Transverse colon (tissue), 4 donors: ENCODE results near the gene CAPZA2. TPM values are rescaled to one million over a fixed set of nuclear protein-coding genes. Genes with fewer than 3 reads are reported as not detected.

Experiments used
- DNase-seq: peaks from one replicate; pipeline ENCODE4 v3.0.0-alpha.2; 2019
- H3K27ac ChIP-seq, 4 donors: fragments of 200-600 bp; sonication (generic); 2 replicates each; pipeline ENCODE4 v1.5.1; 2016 to 2018; ENCODE audit warnings: inconsistent platforms in 4 of 4
- H3K27me3 ChIP-seq: fragments of 200-600 bp; sonication (generic); 2 replicates; pipeline ENCODE4 v1.5.1; 2017; ENCODE audit warnings: inconsistent platforms
- H3K36me3 ChIP-seq, 4 donors: fragments of 200-600 bp; sonication (generic); 2 replicates each; pipeline ENCODE4 v1.5.1; 2017 to 2019; ENCODE audit warnings: inconsistent platforms in 4 of 4
- H3K4me1 ChIP-seq, 4 donors: fragments of 200-600 bp; sonication (generic); 2 replicates each; pipeline ENCODE4 v1.5.1; 2017 to 2020; ENCODE audit warnings: inconsistent platforms in 4 of 4
- H3K4me3 ChIP-seq, 4 donors: fragments of 200-600 bp; sonication (generic); 1 replicate in 1 of 4; 2 replicates in 3 of 4; pipeline versions ENCODE4 v1.5.1 to v1.6.1; 2017 to 2019; ENCODE audit warnings: inconsistent platforms in 4 of 4
- H3K9me3 ChIP-seq, 2 donors: fragments of 200-600 bp; sonication (generic); 2 replicates each; pipeline ENCODE4 v1.5.1; 2017 to 2019; ENCODE audit warnings: inconsistent platforms in 2 of 2
- CTCF ChIP-seq, 5 experiments: fragments of 200-600 bp in 3 of 5; fragments of 450-650 bp in 2 of 5; sonication (generic) in 3 of 5; IDR thresholded peaks; 1 replicate in 2 of 5; 2 replicates in 3 of 5; pipeline ENCODE4 v1.5.1; 2016 to 2017; ENCODE audit warnings: antibody characterized with exemption in 5 of 5, inconsistent platforms in 3 of 5, mild to moderate bottlenecking in 2 of 5, moderate library complexity in 1 of 5
- EP300 ChIP-seq: sonication (generic); formaldehyde crosslinking; IDR thresholded peaks from one replicate; pipeline ENCODE4 v1.6.1; 2017; ENCODE audit warnings: antibody characterized with exemption, low read depth
- POLR2A ChIP-seq: fragments of 450-650 bp; IDR thresholded peaks from one replicate; pipeline ENCODE4 v1.6.1; 2016; ENCODE audit warnings: antibody characterized with exemption, mild to moderate bottlenecking, moderate library complexity
- POLR2AphosphoS5 ChIP-seq, 3 donors: sonication (generic); formaldehyde crosslinking; IDR thresholded peaks; one replicate each; pipeline ENCODE4 v1.6.1; 2016; ENCODE audit warnings: antibody characterized with exemption in 3 of 3
- WGBS, 2 donors: methylation state at CpG; one replicate each; pipeline ENCODE4 v1.1.5; 2018; ENCODE audit warnings: low coverage in 1 of 2; 5-methylcytosine and 5-hydroxymethylcytosine counted together
- in situ Hi-C, 4 donors: fragments of 200-750 bp; cut with MboI; loops; one replicate each; pipeline versions ENCODE4 v1.15.0 to v1.15.1; 2017; ENCODE audit warnings: low sequenced_read_pairs in 3 of 4, low pct_ligation_motif_present in 1 of 4, low pct_unique_long_range_greater_than_20kb in 1 of 4
- intact Hi-C: fragments of 100-400 bp; cut with DNase I; formaldehyde crosslinking; loops from one replicate; pipeline ENCODE4 v1.15.1; 2023; ENCODE audit warnings: low total_unique reads
- total RNA-seq, 4 donors: library from RNA; depleted of rRNA; stranded (reverse); fragments of >200 nt; gene quantifications; one replicate each; pipeline ENCODE4 v1.1.0, GENCODE V29; 2016

CAPZA2 gene
- total RNA-seq, 4 donors from 2014 or later: 74.4 to 133 (median 88.5) TPM

- Histone ChIP-seq H3K4me3 (no peak overlapping the region), H3K27me3 (no peaks in the 10 kb centered on the region), H3K9me3 (no peaks in the 10 kb centered on the region), H3K27ac (no peak overlapping the region), H3K36me3 (no peaks in the 10 kb centered on the region), H3K4me1 (no peaks in the 10 kb centered on the region)
- no peak for DNase-seq
- intact Hi-C loops (no loop called here), in situ Hi-C loops (no loop called here)
- WGBS, 2 donors: 91 to 100% methylated on average over 5 of the region's 5 CpGs
- TF ChIP-seq POLR2A (no peak), POLR2AphosphoS5 (IDR thresholded peaks at IDR 0.05) (no peak), CTCF (IDR thresholded peaks at IDR 0.05) (no peak), EP300 (no peak)
These were observed 11.2 kb upstream of the CAPZA2 start for GRCh38 chr7:116851175-116851574.

- 72% methylated on average over 3 of the region's 3 CpGs; no CpG with 5 or more reads in 1 of the 2 donors for WGBS, 2 donors
These were observed 10.7 kb upstream of the CAPZA2 start for GRCh38 chr7:116851671-116852070.

GRCh38 chr7:116854132-116854531, 8.3 kb upstream of the CAPZA2 start:
- no peak for DNase-seq
- in situ Hi-C loops (no loop called here), intact Hi-C loops (no loop called here)
- H3K27me3 ChIP-seq: no peaks in the 10 kb centered on the region
- no peak overlapping the region for H3K27ac ChIP-seq
- WGBS, 2 donors: 100% methylated on average over 1 of the region's 1 CpG
- TF ChIP-seq EP300 (no peak), POLR2A (no peak), CTCF (IDR thresholded peaks at IDR 0.05) (no peak)
- no peaks in the 10 kb centered on the region for H3K9me3 ChIP-seq
- no peak overlapping the region for H3K4me3 ChIP-seq
- no peaks in the 10 kb centered on the region for H3K4me1 ChIP-seq
- no peaks in the 10 kb centered on the region for H3K36me3 ChIP-seq

More at GRCh38 chr7:116851671-116852070, 10.7 kb upstream of the CAPZA2 start:
- no peak for TF ChIP-seq POLR2A
- TF ChIP-seq CTCF (IDR thresholded peaks at IDR 0.05): no peak
- no peak for TF ChIP-seq POLR2AphosphoS5 (IDR thresholded peaks at IDR 0.05)
- TF ChIP-seq EP300: no peak
- in situ Hi-C loops (no loop called here), intact Hi-C loops (no loop called here)
- no peaks in the 10 kb centered on the region for H3K27me3 ChIP-seq
- no peaks in the 10 kb centered on the region for H3K4me1 ChIP-seq
- no peak overlapping the region for H3K27ac ChIP-seq
- no peak for DNase-seq
- H3K9me3 ChIP-seq: no peaks in the 10 kb centered on the region
- H3K36me3 ChIP-seq: no peaks in the 10 kb centered on the region
- H3K4me3 ChIP-seq: no peak overlapping the region

GRCh38 chr7:116857052-116857451, 5.3 kb upstream of the CAPZA2 start:
- in situ Hi-C loops (no loop called here), intact Hi-C loops (no loop called here)
- no peaks in the 10 kb centered on the region for H3K9me3 ChIP-seq
- peaks cover 0 to 2% (median 0%) of the 10 kb centered on the region in 4 donors for H3K4me1 ChIP-seq
- no peak overlapping the region for H3K4me3 ChIP-seq
- TF ChIP-seq CTCF (IDR thresholded peaks at IDR 0.05) (no peak), EP300 (no peak), POLR2AphosphoS5 (IDR thresholded peaks at IDR 0.05) (no peak), POLR2A (no peak)
- DNase-seq: no peak
- no peaks in the 10 kb centered on the region for H3K36me3 ChIP-seq
- 81 to 87% methylated on average over 2 of the region's 2 CpGs for WGBS, 2 donors
- H3K27me3 ChIP-seq: no peaks in the 10 kb centered on the region
- no peak overlapping the region for H3K27ac ChIP-seq
